HUDEP-2 (cell line): ENCODE measurements around the gene SPATA17.

Experiments used
- DNase-seq, 76 experiments: peaks; one replicate each; lab custom pipeline; 2025; ENCODE audit not compliant: unreplicated experiment in 76 of 76; lab: John Stamatoyannopoulos, UW

Gene SPATA17

GRCh38 chr1:217839161-217839560, 208.0 kb downstream of the SPATA17 start:
- DNase-seq, result no peak

GRCh38 chr1:217846733-217847132, 215.6 kb downstream of the SPATA17 start:
- DNase-seq, result no peak

- DNase-seq, result no peak
Measured at GRCh38 chr1:217847643-217848042, 216.5 kb downstream of the SPATA17 start.

- no peak for DNase-seq
Measured at GRCh38 chr1:217856342-217857034, 225.3 kb downstream of the SPATA17 start.

GRCh38 chr1:217857061-217857460, 225.9 kb downstream of the SPATA17 start:
- DNase-seq, result no peak

- DNase-seq, result no peak
Measured at GRCh38 chr1:217861658-217862057, 230.5 kb downstream of the SPATA17 start.

- DNase-seq, result no peak
Measured at GRCh38 chr1:217867446-217867995, 236.4 kb downstream of the SPATA17 start.

GRCh38 chr1:217871955-217872354, 240.8 kb downstream of the SPATA17 start:
- no peak for DNase-seq

- no peak for DNase-seq
Measured at GRCh38 chr1:217875229-217875628, 244.1 kb downstream of the SPATA17 start.

GRCh38 chr1:217876401-217876800, 245.3 kb downstream of the SPATA17 start:
- no peak for DNase-seq

- DNase-seq, result no peak
Measured at GRCh38 chr1:217876896-217877295, 245.8 kb downstream of the SPATA17 start.

GRCh38 chr1:217881131-217881543, 250.0 kb downstream of the SPATA17 start:
- no peak for DNase-seq

- peak in 1 of 76 experiments; percentile 0 for DNase-seq
Measured at GRCh38 chr1:217881607-217882332, 250.6 kb downstream of the SPATA17 start.

GRCh38 chr1:217885181-217885580, 254.0 kb downstream of the SPATA17 start:
- DNase-seq, result no peak

GRCh38 chr1:217888328-217888727, 257.2 kb downstream of the SPATA17 start:
- DNase-seq, result no peak

- DNase-seq, result peak in 6 of 76 experiments; percentile 2 to 9 (median 4)
Measured at GRCh38 chr1:217889401-217889800, 258.3 kb downstream of the SPATA17 start.

GRCh38 chr1:217891966-217892365, 260.8 kb downstream of the SPATA17 start:
- no peak for DNase-seq

GRCh38 chr1:217892750-217893149, 261.6 kb downstream of the SPATA17 start:
- DNase-seq, result no peak

- DNase-seq, result no peak
Measured at GRCh38 chr1:217895841-217896240, 264.7 kb downstream of the SPATA17 start.

GRCh38 chr1:217896490-217896889, 265.3 kb downstream of the SPATA17 start:
- DNase-seq, result no peak

- DNase-seq, result no peak
Measured at GRCh38 chr1:217897100-217897499, 266.0 kb downstream of the SPATA17 start.

GRCh38 chr1:217899614-217900013, 268.5 kb downstream of the SPATA17 start:
- DNase-seq, result no peak
